ENCODE results near the gene ERVK3-1. TPM values are rescaled to one million over a fixed set of nuclear protein-coding genes. Genes with fewer than 3 reads are reported as not detected.

Gene ERVK3-1
- total RNA-seq, 4 donors from 2014 or later: 27.1 to 38.2 (median 32.4) TPM

- peaks cover 24 to 29% of the 10 kb centered on the region in 2 donors for H3K4me1 ChIP-seq
- no peak for DNase-seq
- no peaks in the 10 kb centered on the region for H3K9me3 ChIP-seq
- no peaks in the 10 kb centered on the region for H3K27me3 ChIP-seq
- ATAC-seq: no peak
- H3K4me3 ChIP-seq: no peak overlapping the region
- H3K36me3 ChIP-seq: no peaks in the 10 kb centered on the region
- H3K27ac ChIP-seq: no peak overlapping the region
- intact Hi-C loops (cut with DNase I; ENCODE audit: low total_unique reads): loop anchor here (5.0 to 10.0 kb wide), 2 partner anchors 324 to 802 kb away; partner anchors contain the start of genes ZNF549 and ZNF606
- in situ Hi-C loops (cut with MboI; ENCODE audit: low sequenced_read_pairs in 4 of 4): no loop called here
- no peak for TF ChIP-seq POLR2A (IDR thresholded peaks at IDR 0.05)
- no peak for TF ChIP-seq CTCF (IDR thresholded peaks at IDR 0.05 in 4 of 5, conservative IDR thresholded peaks at IDR 0.05 in 1 of 5)
These were observed 23.8 kb downstream of the ERVK3-1 start for GRCh38 chr19:58328999-58329398.

- no peak overlapping the region for H3K4me3 ChIP-seq
- intact Hi-C loops (cut with DNase I; ENCODE audit: low total_unique reads) (no loop called here), in situ Hi-C loops (cut with MboI; ENCODE audit: low sequenced_read_pairs in 4 of 4) (no loop called here)
- no peaks in the 10 kb centered on the region for H3K9me3 ChIP-seq
- no peak overlapping the region for H3K27ac ChIP-seq
- ATAC-seq: no peak
- no peaks in the 10 kb centered on the region for H3K27me3 ChIP-seq
- TF ChIP-seq POLR2A (IDR thresholded peaks at IDR 0.05) (no peak), CTCF (IDR thresholded peaks at IDR 0.05 in 4 of 5, conservative IDR thresholded peaks at IDR 0.05 in 1 of 5) (no peak)
- no peak for DNase-seq
- H3K4me1 ChIP-seq: peaks cover 24 to 27% of the 10 kb centered on the region in 2 donors
- H3K36me3 ChIP-seq: peaks cover 0 to 10% of the 10 kb centered on the region in 2 donors
These were observed 25.3 kb downstream of the ERVK3-1 start for GRCh38 chr19:58330458-58330857.

GRCh38 chr19:58332697-58333096, 27.5 kb downstream of the ERVK3-1 start:
- in situ Hi-C loops (cut with MboI; ENCODE audit: low sequenced_read_pairs in 4 of 4) (no loop called here), intact Hi-C loops (cut with DNase I; ENCODE audit: low total_unique reads) (no loop called here)
- TF ChIP-seq POLR2A (IDR thresholded peaks at IDR 0.05) (no peak), CTCF (IDR thresholded peaks at IDR 0.05 in 4 of 5, conservative IDR thresholded peaks at IDR 0.05 in 1 of 5) (no peak)
- H3K4me3 ChIP-seq: no peak overlapping the region
- H3K27me3 ChIP-seq: no peaks in the 10 kb centered on the region
- no peak overlapping the region for H3K27ac ChIP-seq
- H3K4me1 ChIP-seq: peaks cover 12 to 13% of the 10 kb centered on the region in 2 donors
- H3K9me3 ChIP-seq: no peaks in the 10 kb centered on the region
- ATAC-seq: no peak
- DNase-seq: no peak
- H3K36me3 ChIP-seq: peaks cover 0 to 28% of the 10 kb centered on the region in 2 donors

- peaks cover 0 to 49% of the 10 kb centered on the region in 2 donors for H3K36me3 ChIP-seq
- no peak for ATAC-seq
- no peak overlapping the region for H3K4me3 ChIP-seq
- H3K4me1 ChIP-seq: no peaks in the 10 kb centered on the region
- H3K27me3 ChIP-seq: no peaks in the 10 kb centered on the region
- TF ChIP-seq CTCF (IDR thresholded peaks at IDR 0.05 in 4 of 5, conservative IDR thresholded peaks at IDR 0.05 in 1 of 5) (no peak), POLR2A (IDR thresholded peaks at IDR 0.05) (no peak)
- intact Hi-C loops (cut with DNase I; ENCODE audit: low total_unique reads): no loop called here
- in situ Hi-C loops (cut with MboI; ENCODE audit: low sequenced_read_pairs in 4 of 4): no loop called here
- no peak for DNase-seq
- no peaks in the 10 kb centered on the region for H3K9me3 ChIP-seq
- H3K27ac ChIP-seq: no peak overlapping the region
These were observed 29.6 kb downstream of the ERVK3-1 start for GRCh38 chr19:58334691-58335249.

GRCh38 chr19:58335630-58336029, 30.5 kb downstream of the ERVK3-1 start:
- Histone ChIP-seq H3K27ac (no peak overlapping the region), H3K36me3 (peaks cover 0 to 53% of the 10 kb centered on the region in 2 donors), H3K4me3 (no peak overlapping the region), H3K4me1 (no peaks in the 10 kb centered on the region), H3K27me3 (no peaks in the 10 kb centered on the region), H3K9me3 (no peaks in the 10 kb centered on the region)
- TF ChIP-seq CTCF (IDR thresholded peaks at IDR 0.05 in 4 of 5, conservative IDR thresholded peaks at IDR 0.05 in 1 of 5): no peak
- TF ChIP-seq POLR2A (IDR thresholded peaks at IDR 0.05): no peak
- in situ Hi-C loops (cut with MboI; ENCODE audit: low sequenced_read_pairs in 4 of 4): no loop called here
- DNase-seq (no peak), ATAC-seq (no peak)
- intact Hi-C loops (cut with DNase I; ENCODE audit: low total_unique reads): no loop called here
